C4-2B (cell line): ENCODE results near the gene TES.
"Not testable (repeated sequence)": the region's sequence is repeated elsewhere in the genome, so short reads cannot be mapped to it uniquely, and the experiment has no call there.

Experiments
- H3K27ac ChIP-seq: fragments of 450-650 bp; 2 replicates; pipeline ENCODE4 v1.5.1; 2017
- CTCF ChIP-seq: fragments of 450-650 bp; conservative IDR thresholded peaks from 2 replicates; pipeline ENCODE4 v1.5.1; 2017; ENCODE audit warnings: mild to moderate bottlenecking
- ZFX ChIP-seq: fragments of 450-650 bp; IDR thresholded peaks from 2 replicates; pipeline ENCODE4 v1.6.1; 2017

Gene TES

GRCh38 chr7:116290740-116291139, 80.4 kb downstream of the TES start:
- TF ChIP-seq ZFX (no peak), CTCF (no peak)
- no peak overlapping the region for H3K27ac ChIP-seq

- no peak for TF ChIP-seq CTCF
- no peak for TF ChIP-seq ZFX
- no peak overlapping the region for H3K27ac ChIP-seq
Measured at GRCh38 chr7:116291937-116292336, 81.6 kb downstream of the TES start.

- H3K27ac ChIP-seq = no peak overlapping the region
- TF ChIP-seq CTCF = no peak
- TF ChIP-seq ZFX = no peak
Measured at GRCh38 chr7:116292381-116292780, 82.0 kb downstream of the TES start.

GRCh38 chr7:116293139-116293538, 82.8 kb downstream of the TES start:
- no peak overlapping the region for H3K27ac ChIP-seq
- no peak for TF ChIP-seq ZFX
- TF ChIP-seq CTCF = peak; percentile 50

DNA sequence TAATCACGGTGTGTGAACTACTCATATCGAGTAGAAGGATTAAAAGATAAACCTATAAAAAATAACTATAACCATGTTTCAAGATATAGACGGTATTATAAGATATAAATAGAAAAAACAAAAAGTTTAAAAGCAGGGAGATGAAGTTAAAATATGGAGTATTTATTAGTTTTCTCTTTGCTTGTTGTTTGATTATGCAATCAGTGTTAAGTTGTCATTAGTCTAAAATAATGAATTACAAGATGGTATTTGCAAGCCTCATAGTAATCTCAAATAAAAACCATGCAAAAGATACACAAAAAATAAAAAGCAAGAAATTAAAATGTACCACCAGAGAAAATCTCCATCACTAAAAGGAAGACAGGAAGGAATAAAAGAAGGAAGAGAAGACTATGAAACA, 83.3 kb downstream of the TES start:
- TF ChIP-seq ZFX = no peak
- TF ChIP-seq CTCF = no peak
- no peak overlapping the region for H3K27ac ChIP-seq

DNA sequence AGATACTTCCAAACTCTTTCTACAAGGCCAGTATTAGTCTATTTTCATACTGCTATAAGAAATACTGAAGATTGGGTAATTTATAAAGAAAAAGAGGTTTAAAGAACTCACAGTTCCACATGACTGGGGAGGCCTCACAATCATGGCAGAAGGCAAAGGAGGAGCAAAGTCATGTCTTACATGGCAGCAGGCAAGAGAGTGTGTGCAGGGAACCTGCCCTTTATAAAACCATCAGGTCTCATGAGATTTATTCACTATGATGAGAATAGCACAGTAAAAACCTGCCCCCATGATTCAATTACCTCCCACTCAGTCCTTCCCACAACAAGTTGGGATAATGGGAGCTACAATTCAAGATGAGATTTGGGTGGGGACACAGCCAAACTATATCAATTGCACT, 85.6 kb downstream of the TES start:
- not testable (repeated sequence) for H3K27ac ChIP-seq

- no peak for TF ChIP-seq CTCF
- TF ChIP-seq ZFX = no peak
- no peak overlapping the region for H3K27ac ChIP-seq
Measured at GRCh38 chr7:116298055-116298454, 87.7 kb downstream of the TES start.

DNA sequence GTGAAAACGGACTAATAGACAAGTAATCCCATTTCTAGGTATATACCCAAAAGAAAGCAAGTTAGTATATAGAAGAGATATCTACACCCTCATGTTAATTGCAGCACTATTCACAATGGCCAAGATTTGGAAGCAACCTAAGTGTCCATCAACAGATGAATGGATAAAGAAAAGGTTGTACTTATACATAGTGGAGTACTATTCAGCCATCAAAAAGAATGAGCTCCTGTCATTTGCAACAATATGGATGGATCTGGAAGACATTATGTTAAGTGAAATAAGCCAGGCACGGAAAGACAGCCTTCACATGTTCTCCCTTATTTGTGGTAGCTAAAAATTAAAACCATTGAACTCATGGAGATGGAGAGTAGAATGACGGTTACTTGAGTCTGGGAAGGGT, 88.2 kb downstream of the TES start:
- no peak for TF ChIP-seq CTCF
- no peak for TF ChIP-seq ZFX
- H3K27ac ChIP-seq = no peak overlapping the region
